Stimulated activated CD4-positive, alpha-beta T cell treated with anti-CD3 and anti-CD28 coated beads, TNF-alpha, amount 100 ng/mL, for 24 hours (primary cell): ENCODE data around the gene ACTN4.

Experiments
- DNase-seq, 3 experiments: peaks; one replicate each; pipeline ENCODE4 v3.0.0-alpha.2; 2020; ENCODE audit warnings: low read depth in 3 of 3

Gene ACTN4

GRCh38 chr19:38695832-38696728 is 48.6 kb downstream of the ACTN4 start:
- DNase-seq: no peak

GRCh38 chr19:38696729-38697055 is 49.2 kb downstream of the ACTN4 start:
- no peak for DNase-seq

GRCh38 chr19:38697197-38697596 is 49.7 kb downstream of the ACTN4 start:
- no peak for DNase-seq

- no peak for DNase-seq
These were observed 50.2 kb downstream of the ACTN4 start for GRCh38 chr19:38697641-38698071.

- DNase-seq: no peak
These were observed 51.0 kb downstream of the ACTN4 start for GRCh38 chr19:38698225-38699026.

GRCh38 chr19:38699027-38699346 is 51.5 kb downstream of the ACTN4 start:
- peak in 1 of 3 experiments; percentile 25 for DNase-seq

GRCh38 chr19:38699647-38700349 is 52.3 kb downstream of the ACTN4 start:
- DNase-seq: no peak

GRCh38 chr19:38700350-38700901 is 53.0 kb downstream of the ACTN4 start:
- DNase-seq: no peak

- no peak for DNase-seq
These were observed 53.5 kb downstream of the ACTN4 start for GRCh38 chr19:38700902-38701454.

- no peak for DNase-seq
These were observed 54.1 kb downstream of the ACTN4 start for GRCh38 chr19:38701455-38702063.

GRCh38 chr19:38702278-38702677 is 54.8 kb downstream of the ACTN4 start:
- no peak for DNase-seq

GRCh38 chr19:38703509-38703908 is 56.1 kb downstream of the ACTN4 start:
- no peak for DNase-seq

- no peak for DNase-seq
These were observed 57.1 kb downstream of the ACTN4 start for GRCh38 chr19:38704488-38705026.

- DNase-seq: no peak
These were observed 58.0 kb downstream of the ACTN4 start for GRCh38 chr19:38705197-38706019.

GRCh38 chr19:38706792-38707511 is 59.5 kb downstream of the ACTN4 start:
- DNase-seq: no peak

- no peak for DNase-seq
These were observed 60.2 kb downstream of the ACTN4 start for GRCh38 chr19:38707512-38708114.

- no peak for DNase-seq
These were observed 61.1 kb downstream of the ACTN4 start for GRCh38 chr19:38708413-38709024.

- DNase-seq: no peak
These were observed 61.7 kb downstream of the ACTN4 start for GRCh38 chr19:38709119-38709518.
